GM03348 (cell line): ENCODE data around the gene SCGB1D1.

Source experiments
- DNase-seq: peaks from one replicate; pipeline ENCODE4 v3.0.0; 2012; ENCODE audit warnings: low spot score

The SCGB1D1 gene

DNA sequence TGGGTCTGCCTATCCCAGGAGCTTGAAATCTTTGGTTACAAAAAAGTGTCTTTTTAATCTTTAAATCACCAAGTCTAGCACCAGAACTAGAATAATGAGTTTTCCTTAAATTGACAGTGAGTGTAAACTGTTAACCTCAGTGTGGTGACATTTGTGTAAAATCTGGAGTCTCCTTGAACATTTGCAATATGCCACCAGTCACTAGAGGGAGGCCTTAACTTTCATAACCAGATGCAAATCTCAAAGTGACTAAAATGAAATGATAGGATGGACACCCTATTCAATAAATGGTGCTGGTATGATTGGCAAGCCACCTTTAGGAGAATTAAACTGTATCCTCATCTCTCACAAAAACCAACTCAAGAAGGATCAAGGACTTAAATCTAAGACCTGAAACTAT lies 43.7 kb downstream of the SCGB1D1 start:
- no peak for DNase-seq

DNA sequence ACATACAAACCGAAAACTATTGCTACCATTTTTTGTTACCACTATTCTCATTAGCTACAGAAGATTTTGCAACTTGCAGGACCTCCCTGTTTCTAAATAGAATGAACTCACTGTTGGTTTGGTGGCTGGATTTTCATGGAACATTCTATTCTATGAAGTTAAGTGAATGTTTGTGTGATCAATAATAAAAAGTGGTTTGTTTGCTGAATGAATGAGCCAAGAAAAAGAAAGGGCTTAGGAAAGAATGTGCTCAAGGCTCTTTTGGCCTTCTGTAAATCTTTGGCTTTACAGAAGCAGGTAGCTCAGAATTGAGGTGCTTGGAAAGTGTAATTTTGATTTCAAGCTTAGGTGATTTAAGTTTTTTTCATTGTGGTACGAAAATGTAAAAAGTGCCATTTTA lies 46.2 kb downstream of the SCGB1D1 start:
- DNase-seq = no peak

DNA sequence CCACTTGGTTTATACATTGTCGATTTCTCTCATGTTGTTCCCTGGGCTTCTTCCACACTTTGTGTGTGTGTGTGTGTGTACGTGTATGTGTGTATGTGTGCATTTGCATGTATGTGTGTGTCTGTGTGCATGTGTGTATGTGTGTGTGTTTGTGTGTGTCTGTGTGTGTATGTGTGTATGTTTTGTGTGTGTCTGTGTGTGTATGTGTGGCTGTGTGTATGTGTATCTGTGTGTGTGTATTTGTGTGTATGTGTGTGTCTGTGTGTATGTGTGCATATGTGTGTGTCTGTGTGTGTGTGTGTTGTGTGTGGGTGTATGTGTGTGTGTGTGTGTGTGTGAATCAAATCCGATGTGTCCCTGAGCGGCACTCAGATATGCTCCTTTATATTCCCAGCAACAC lies 47.5 kb downstream of the SCGB1D1 start:
- DNase-seq = no peak

DNA sequence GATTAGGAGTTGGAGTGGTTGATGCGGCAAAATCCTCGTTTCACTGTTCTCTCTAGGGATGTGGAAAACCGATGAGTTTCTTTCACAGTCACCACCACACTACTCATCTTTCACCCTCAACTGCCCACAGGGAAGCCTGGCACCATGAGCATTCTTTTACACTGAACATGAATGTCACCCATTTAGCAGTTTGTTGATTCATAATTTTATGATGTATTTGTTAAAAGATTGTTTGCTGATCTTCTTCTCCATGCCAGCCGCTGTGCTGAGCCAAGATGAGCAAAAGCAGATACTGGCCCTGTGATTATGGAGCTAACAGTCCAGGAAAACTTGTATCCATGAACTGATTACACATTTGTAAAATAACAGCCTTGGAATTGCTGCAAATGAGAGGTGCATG lies 48.1 kb downstream of the SCGB1D1 start:
- DNase-seq = no peak

DNA sequence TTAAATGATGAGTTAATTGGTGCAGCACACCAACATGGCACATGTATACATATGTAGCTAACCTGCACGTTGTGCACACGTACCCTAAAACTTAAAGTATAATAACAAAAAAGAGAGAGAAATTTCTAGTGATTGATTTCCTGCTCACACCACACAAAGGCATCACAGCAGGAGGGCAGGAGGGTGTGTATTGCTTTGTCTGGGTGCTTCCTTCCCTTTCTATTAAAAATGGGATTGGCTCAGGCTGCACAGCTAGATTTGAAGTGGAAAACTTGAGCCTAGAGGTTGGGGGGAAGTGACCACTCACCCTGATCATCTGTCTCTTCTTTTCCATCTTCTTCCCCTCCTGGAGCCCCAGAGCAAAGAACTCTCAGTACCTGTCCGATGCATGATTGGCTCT lies 51.1 kb downstream of the SCGB1D1 start:
- no peak for DNase-seq

DNA sequence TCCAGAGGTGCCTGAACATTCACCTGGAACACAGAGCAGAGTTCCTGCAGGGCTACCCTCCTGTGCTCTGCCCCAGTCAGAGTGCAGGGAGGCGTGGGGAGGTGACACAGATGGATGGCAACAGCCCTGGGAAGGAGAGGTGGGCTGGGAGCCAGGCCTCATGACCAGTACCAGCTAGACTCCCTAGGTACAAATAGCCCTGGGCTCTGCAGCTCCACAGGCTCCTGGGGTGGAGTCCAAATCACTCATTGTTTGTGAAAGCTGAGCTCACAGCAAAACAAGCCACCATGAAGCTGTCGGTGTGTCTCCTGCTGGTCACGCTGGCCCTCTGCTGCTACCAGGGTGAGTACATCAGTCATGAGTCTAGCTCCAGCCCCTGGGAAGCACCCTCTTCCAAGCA lies 52.0 kb downstream of the SCGB1D1 start, which contains the start of gene SCGB1D2:
TSS of gene SCGB1D2 (plus strand) at position 219 of the 400 bp plus-strand sequence. CDS start at position 288, 69 bp downstream.
- DNase-seq = no peak
